DND-41 (cell line): ENCODE measurements around the gene PTX3.

Experiments used
- EZH2 ChIP-seq: IDR thresholded peaks from 3 replicates; pipeline ENCODE4 v1.6.1; 2012; ENCODE audit warnings: borderline replicate concordance, low read depth, mild to moderate bottlenecking, moderate library complexity, low read length, inconsistent platforms; ENCODE audit not compliant: severe bottlenecking
- TF ChIP-seq, protein P1 (sequence below): IDR thresholded peaks from 2 replicates; pipeline ENCODE4 v1.5.1; 2012; ENCODE audit warnings: borderline replicate concordance, low read length, moderate library complexity, mild to moderate bottlenecking; ENCODE audit not compliant: poor library complexity, severe bottlenecking; ENCODE audit errors: extremely low read depth

DNA sequence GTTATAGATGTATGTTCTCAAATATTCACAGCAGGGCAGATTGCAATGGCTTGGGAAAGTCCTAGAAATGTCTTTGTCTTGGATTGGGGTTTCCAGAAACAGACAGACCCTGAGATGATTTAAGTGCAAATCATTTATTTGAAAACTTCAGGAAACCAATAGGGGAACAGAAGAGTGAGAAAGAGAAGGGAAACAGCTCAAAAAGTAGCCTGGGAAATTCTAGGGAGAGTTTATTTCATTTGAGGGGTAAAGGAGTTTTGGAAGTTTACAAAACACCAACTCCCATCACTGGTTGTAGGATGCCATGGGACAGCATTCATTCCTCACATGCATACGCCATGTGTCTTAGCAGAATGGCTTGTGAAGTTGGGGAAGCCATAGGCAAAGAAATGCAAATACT, 32.3 kb upstream of the PTX3 start:
- no peak for TF ChIP-seq EZH2
- TF ChIP-seq, protein P1, sequence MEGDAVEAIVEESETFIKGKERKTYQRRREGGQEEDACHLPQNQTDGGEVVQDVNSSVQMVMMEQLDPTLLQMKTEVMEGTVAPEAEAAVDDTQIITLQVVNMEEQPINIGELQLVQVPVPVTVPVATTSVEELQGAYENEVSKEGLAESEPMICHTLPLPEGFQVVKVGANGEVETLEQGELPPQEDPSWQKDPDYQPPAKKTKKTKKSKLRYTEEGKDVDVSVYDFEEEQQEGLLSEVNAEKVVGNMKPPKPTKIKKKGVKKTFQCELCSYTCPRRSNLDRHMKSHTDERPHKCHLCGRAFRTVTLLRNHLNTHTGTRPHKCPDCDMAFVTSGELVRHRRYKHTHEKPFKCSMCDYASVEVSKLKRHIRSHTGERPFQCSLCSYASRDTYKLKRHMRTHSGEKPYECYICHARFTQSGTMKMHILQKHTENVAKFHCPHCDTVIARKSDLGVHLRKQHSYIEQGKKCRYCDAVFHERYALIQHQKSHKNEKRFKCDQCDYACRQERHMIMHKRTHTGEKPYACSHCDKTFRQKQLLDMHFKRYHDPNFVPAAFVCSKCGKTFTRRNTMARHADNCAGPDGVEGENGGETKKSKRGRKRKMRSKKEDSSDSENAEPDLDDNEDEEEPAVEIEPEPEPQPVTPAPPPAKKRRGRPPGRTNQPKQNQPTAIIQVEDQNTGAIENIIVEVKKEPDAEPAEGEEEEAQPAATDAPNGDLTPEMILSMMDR, result no peak
